NCI-H748 (cell line): ENCODE measurements around the gene OCA2.
A peak's percentile ranks its signal among the peaks of the same experiment; 100 is the strongest.
"Not testable (repeated sequence)": the region's sequence is repeated elsewhere in the genome, so short reads cannot be mapped to it uniquely, and the experiment has no call there.

Source experiments
- DNase-seq: peaks from one replicate; lab custom pipeline; 2025; ENCODE audit not compliant: unreplicated experiment; lab: John Stamatoyannopoulos, UW

The OCA2 gene

GRCh38 chr15:27783678-27784077 is 315.4 kb downstream of the OCA2 start:
- DNase-seq = no peak

GRCh38 chr15:27782125-27782524 is 317.0 kb downstream of the OCA2 start:
- DNase-seq = no peak

- no peak for DNase-seq
Measured at GRCh38 chr15:27776501-27776900, 322.6 kb downstream of the OCA2 start.

GRCh38 chr15:27774638-27775037 is 324.5 kb downstream of the OCA2 start:
- no peak for DNase-seq

- no peak for DNase-seq
Measured at GRCh38 chr15:27774191-27774590, 324.9 kb downstream of the OCA2 start.

GRCh38 chr15:27771892-27772291 is 327.2 kb downstream of the OCA2 start:
- no peak for DNase-seq

GRCh38 chr15:27770769-27771554 is 328.2 kb downstream of the OCA2 start:
- DNase-seq = no peak

GRCh38 chr15:27770086-27770607 is 329.0 kb downstream of the OCA2 start:
- no peak for DNase-seq

GRCh38 chr15:27769652-27770051 is 329.5 kb downstream of the OCA2 start:
- no peak for DNase-seq

- no peak for DNase-seq
Measured at GRCh38 chr15:27768732-27769475, 330.2 kb downstream of the OCA2 start.

- no peak for DNase-seq
Measured at GRCh38 chr15:27767918-27768640, 331.0 kb downstream of the OCA2 start.

GRCh38 chr15:27767430-27767829 is 331.7 kb downstream of the OCA2 start:
- DNase-seq = not testable (repeated sequence)

GRCh38 chr15:27764339-27764738 is 334.8 kb downstream of the OCA2 start:
- no peak for DNase-seq

- no peak for DNase-seq
Measured at GRCh38 chr15:27763514-27763913, 335.6 kb downstream of the OCA2 start.

- no peak for DNase-seq
Measured at GRCh38 chr15:27762471-27762870, 336.6 kb downstream of the OCA2 start.

- peak; percentile 48 for DNase-seq
Measured at GRCh38 chr15:27757052-27757451, 342.1 kb downstream of the OCA2 start.

GRCh38 chr15:27752691-27753090 is 346.4 kb downstream of the OCA2 start:
- DNase-seq = no peak

- DNase-seq = no peak
Measured at GRCh38 chr15:27747997-27748396, 351.1 kb downstream of the OCA2 start.

- DNase-seq = no peak
Measured at GRCh38 chr15:27746401-27746955, 352.6 kb downstream of the OCA2 start.

- no peak for DNase-seq
Measured at GRCh38 chr15:27744641-27745040, 354.5 kb downstream of the OCA2 start.

- no peak for DNase-seq
Measured at GRCh38 chr15:27743638-27744037, 355.5 kb downstream of the OCA2 start.
